Smooth muscle cell of the pulmonary artery (primary cell): ENCODE measurements around the gene SARS2. TPM values are rescaled to one million over a fixed set of nuclear protein-coding genes. Genes with fewer than 3 reads are reported as not detected.

ENCODE experiments used
- total RNA-seq: library from RNA; depleted of rRNA; stranded (reverse); fragments of >200 nt; gene quantifications from 2 replicates; pipeline ENCODE4 v1.2.3, GENCODE V29; 2014

The SARS2 gene, protein sequence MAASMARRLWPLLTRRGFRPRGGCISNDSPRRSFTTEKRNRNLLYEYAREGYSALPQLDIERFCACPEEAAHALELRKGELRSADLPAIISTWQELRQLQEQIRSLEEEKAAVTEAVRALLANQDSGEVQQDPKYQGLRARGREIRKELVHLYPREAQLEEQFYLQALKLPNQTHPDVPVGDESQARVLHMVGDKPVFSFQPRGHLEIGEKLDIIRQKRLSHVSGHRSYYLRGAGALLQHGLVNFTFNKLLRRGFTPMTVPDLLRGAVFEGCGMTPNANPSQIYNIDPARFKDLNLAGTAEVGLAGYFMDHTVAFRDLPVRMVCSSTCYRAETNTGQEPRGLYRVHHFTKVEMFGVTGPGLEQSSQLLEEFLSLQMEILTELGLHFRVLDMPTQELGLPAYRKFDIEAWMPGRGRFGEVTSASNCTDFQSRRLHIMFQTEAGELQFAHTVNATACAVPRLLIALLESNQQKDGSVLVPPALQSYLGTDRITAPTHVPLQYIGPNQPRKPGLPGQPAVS
- 10.5 and 22.1 TPM in 2 replicates for total RNA-seq

DNA sequence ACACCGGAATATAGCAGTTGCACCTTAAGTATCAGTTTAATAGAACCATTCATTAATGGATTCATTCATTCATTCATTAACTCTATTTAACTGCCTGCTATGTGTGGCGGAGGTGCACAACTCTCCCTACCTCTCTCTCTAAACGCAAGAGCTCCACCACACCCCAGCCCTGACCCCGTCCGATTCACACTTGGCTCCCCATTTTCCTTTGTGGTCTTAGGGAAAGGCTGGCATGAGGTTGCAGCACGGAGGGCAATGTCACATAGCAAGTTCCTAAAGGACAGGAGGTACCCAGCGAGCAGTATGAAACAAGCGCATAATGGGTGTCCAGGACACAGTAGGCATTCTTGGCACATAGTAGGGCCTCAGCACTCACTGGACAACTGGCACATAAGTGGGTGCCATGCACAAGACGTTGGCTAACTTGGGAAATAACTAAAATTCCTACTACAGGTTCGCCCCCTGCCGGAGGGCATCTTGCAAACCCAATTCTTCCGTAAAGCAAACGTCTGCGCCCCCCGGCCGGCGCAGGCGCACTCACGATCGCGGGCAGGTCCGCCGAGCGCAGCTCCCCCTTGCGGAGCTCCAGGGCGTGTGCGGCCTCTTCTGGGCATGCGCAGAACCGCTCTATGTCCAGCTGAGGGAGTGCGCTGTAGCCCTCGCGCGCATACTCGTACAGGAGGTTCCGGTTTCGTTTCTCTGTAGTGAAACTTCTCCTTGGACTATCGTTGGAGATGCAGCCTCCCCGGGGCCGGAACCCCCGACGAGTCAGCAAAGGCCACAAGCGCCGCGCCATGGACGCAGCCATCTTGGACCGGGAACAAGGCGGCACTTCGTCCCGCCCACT is at the start of gene SARS2:
Gene SARS2, minus strand, starts transcription at position 835 of the 847 bp plus-strand sequence. Its CDS starts 27 bp downstream, at position 808.

DNA sequence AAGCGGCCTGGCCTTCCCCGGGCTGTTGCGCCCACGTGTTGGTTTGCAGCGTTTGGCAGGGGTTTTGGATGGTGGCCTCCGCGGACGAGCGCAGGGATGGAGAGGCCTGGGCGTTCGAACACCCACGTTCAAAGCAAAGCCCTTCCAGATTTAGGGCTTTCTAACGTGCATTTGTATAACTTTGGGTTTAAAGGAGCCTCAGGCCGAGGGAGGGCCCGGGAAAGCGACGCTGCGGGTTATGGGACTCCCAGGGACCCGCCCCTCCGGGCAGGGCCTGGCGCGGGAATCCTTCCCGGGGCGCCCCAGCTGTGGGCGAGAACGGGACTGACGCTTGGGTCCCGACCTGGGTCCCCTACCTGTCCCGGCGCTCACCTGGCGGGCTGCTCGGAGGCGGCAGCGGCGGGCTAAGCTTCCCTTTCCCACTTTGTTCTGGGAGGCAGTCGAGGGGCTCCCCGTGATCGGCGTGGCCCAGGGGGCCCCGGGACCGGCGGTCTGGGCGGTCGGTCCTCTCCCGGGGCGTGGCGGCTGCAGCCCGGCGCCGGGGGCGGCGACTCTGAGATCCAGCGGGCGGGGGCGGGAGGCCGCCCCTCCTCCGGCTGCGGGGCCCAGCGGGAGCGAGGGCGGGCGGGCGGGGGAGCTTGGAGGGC is 44.8 kb upstream of the SARS2 start, which contains the start of gene FBXO17:
Gene FBXO17, minus strand, starts transcription at position 529 of the 647 bp plus-strand sequence. CDS start 25,423 bp downstream, outside the sequence.

DNA sequence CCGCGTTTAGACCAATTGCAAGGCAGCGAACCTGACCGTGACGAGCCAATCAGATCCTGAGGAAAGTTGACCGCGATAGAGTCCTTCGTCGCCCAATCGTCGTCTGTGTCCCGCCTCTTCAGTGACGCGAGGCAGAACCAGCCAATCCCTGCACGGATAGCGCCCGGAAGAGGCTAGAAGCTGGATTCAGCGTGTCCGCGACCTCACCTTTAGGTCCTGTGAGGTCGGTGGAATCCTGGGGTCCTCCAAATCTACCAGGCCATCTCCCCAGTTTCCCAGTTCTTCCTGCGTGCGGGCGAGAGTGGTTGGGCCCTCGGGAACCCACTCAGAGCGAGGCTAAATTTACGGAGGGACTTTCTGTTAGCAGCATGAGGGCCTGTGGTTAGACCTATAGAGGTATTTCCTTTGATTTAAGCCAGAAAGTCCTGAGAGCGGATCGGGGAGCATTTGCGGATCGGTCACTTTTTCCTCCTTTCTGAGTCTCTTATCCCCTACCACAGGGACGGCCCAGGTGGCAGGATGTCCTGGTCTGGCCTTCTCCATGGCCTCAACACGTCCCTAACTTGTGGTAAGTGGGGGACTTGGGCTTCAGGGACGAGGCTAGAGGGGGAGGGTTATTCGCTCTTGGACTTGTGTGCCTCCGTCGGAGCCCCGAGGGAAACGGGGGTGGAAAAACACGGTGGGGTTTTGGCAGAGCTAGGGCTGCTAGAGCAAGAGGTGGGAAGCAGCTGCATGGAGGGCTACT is 385 bp upstream of the SARS2 start, which contains the start of gene MRPS12:
Gene MRPS12, plus strand, starts transcription at position 169 of the 745 bp plus-strand sequence. Its CDS starts 351 bp downstream, at position 520.

DNA sequence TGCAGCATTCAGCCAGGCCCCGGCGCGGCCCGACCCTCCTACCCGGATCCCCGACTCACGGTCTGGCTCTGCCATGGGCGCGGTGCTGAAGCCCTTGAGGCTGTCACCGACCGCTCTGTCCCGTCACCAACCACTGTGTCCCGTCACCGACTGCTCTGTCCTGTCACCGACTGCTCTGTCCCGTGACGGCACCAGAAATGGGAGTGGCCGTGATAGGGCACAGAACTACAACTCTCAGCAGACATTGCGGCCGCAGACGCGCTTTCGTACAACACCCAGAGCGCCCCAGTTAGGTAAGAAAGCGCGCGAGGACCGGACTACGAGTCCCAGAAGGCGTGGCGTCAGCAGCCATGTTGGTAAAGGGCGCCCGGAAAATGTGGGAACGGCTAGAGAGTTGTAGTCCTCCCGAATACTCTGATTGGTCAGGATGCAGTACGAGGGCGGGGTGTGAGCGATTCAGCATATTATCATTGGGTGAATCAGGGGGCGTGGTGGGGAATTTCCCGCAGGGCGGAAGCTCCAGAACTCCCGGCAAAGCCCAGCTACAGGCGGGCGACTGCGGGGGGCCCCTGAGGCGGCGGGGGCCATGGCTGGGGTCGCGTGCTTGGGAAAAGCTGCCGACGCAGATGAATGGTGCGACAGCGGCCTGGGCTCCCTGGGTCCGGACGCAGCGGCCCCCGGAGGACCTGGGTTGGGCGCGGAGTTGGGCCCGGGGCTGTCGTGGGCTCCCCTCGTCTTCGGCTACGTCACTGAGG is 30.9 kb downstream of the SARS2 start, which contains the start of the genes NFKBIB and SIRT2:
Gene NFKBIB, plus strand, starts transcription at position 523 of the 755 bp plus-strand sequence. Its CDS starts 64 bp downstream, at position 587.
Gene SIRT2, minus strand, starts transcription at position 172 of the 755 bp plus-strand sequence. Its CDS starts 97 bp downstream, at position 75.

DNA sequence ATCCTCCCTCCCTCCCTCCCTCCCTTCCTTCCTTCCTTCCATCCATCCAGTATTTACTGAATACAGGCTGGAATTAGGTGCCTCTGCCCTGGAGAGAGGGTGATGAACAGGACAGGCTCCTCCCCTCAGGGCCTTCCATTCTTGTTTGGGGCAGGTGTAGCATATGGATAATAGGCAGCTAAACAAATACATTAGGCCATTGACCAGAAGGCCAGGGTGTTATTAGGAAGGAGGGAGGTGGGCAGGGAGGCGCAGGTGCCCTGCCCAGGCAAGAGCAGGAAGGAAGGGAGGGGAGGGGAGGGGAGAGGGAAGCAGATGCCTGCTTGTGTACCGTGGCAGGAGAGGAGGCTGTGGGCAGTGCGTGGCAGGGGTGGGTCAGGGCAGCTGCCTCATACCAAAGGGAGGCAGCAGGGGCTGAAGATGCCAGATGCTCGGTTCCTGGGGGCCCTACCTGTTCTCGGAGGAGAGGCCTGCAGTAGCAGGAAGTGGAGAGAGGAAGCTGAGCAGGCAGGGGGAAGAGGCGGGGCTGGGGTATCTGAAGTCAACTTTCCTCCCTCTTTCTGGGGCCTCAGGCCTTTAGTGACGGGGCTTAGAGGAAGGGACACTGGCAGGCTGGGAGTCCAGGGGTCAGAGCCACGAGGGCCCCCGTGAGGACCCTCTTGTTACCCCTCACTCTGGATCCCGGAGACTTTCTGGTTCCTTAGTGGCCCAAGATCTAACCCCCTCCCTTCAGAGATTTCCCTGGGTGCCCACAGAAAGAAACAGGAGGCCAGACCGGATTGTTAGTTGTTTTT is 52.6 kb downstream of the SARS2 start, which contains the start of gene RINL:
Gene RINL, minus strand, starts transcription at position 495 of the 794 bp plus-strand sequence. CDS start 1,533 bp downstream, outside the sequence.

Other genes starting within 250 kb of the SARS2 start
- 0.13 TPM in 1 of 2 replicates, not detected in the other for gene CAPN12, start 186.3 kb downstream of the SARS2 start, total RNA-seq
- not detected in 2 replicates for gene LGALS7, start 157.2 kb downstream of the SARS2 start, total RNA-seq
- gene LGALS7B, start 141.6 kb downstream of the SARS2 start, total RNA-seq: not detected in 2 replicates
- not detected in 2 replicates for gene LGALS4, start 117.8 kb downstream of the SARS2 start, total RNA-seq
- 30.0 and 37.6 TPM in 2 replicates for gene ECH1, start 99.0 kb downstream of the SARS2 start, total RNA-seq
- 144 and 174 TPM in 2 replicates for gene HNRNPL, start 80.8 kb downstream of the SARS2 start, total RNA-seq
- gene RINL, start 52.5 kb downstream of the SARS2 start, total RNA-seq: 1.6 and 2.6 TPM in 2 replicates
- 47.3 and 50.2 TPM in 2 replicates for gene SIRT2, start 31.1 kb downstream of the SARS2 start, total RNA-seq
- 11.2 and 15.3 TPM in 2 replicates for gene NFKBIB, start 30.8 kb downstream of the SARS2 start, total RNA-seq
- gene CCER2, start 18.6 kb downstream of the SARS2 start, total RNA-seq: not detected in 2 replicates
- gene MRPS12, start 181 bp upstream of the SARS2 start, total RNA-seq: 20.7 and 27.4 TPM in 2 replicates
- 27.2 and 43.7 TPM in 2 replicates for gene FBXO17, start 45.0 kb upstream of the SARS2 start, total RNA-seq
- 2.9 and 5.4 TPM in 2 replicates for gene FBXO27, start 101.8 kb upstream of the SARS2 start, total RNA-seq
- gene ACP7, start 153.6 kb upstream of the SARS2 start, total RNA-seq: 0.13 and 11.4 TPM in 2 replicates
- gene PAK4, start 195.0 kb upstream of the SARS2 start, total RNA-seq: 7.7 and 13.7 TPM in 2 replicates